ENCODE results near the gene TMEM82.

The TMEM82 gene

DNA sequence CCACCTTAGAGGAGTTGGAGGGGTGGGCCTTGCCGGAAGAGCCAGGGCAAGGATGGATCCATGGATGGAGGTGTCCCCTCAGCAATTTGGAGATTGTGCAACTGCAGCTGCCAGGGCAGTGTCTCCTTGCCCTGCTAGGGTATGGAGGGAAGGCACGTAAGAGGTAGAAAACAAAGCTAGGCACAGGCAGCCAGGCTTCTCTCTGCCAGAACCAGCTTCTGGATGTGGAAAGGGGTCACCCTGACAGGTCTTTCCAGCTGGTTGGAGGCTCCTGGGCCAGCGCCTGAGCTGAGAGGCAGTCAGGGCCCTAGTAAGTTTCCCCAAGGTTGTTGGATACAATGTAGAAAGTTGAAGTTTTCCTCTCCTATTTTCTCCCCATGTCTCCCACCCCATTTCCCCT, 21.4 kb upstream of the TMEM82 start:
- no peak for DNase-seq (ENCODE audit: low read depth)

DNA sequence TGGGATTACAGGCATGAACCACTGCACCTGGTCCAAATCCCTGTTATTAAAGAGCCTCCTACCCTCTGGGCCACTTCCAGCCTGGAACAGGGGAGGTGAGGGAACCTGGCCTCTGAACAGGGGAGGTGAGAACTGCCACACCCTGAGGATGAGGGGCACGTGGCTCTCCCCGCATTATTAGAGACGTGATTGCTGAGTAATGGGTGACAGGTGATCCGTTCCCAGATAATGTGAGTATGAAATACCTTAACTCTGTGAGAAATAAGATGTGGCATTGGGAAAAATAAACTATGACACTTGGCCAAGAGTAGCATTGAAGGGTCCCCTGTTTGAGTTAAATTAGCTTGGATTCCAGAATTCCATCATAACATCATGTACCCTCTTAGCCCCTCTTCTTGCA, 19.9 kb upstream of the TMEM82 start:
- no peak for DNase-seq (ENCODE audit: low read depth)

DNA sequence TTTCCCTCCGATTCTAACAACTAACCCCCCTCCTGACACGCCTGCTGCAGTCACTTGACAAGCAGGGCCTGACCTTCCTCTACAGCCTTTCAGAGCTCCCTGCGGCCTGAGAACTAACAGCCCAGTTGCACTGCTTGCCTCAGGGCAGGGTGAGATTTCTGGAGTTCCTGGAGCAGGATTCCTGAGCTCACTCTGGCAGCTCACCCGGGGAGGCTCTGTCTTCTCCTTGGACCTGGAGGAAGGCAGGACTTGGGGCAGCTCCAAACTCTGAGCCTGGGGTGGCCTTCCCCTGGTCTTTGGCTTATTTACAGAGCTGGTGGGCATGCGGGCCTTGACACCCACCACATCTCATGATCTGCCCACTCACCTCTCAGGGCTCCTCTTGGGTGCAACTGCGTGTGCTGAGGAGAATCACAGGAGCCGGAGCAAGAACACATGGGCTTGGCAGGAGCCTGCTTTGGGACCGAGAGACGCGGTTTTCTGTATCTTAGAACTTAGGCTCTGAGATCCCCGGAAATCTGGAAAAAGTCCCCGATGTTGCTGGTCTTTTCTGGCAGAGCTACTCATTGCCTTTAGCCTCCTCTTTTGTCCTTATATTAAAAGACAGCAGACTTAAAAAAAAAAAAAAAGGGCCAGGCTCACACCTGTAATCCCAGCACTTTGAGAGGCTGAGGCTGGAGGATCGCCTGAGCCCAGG, 19.3 kb upstream of the TMEM82 start:
- DNase-seq (ENCODE audit: low read depth) = no peak

DNA sequence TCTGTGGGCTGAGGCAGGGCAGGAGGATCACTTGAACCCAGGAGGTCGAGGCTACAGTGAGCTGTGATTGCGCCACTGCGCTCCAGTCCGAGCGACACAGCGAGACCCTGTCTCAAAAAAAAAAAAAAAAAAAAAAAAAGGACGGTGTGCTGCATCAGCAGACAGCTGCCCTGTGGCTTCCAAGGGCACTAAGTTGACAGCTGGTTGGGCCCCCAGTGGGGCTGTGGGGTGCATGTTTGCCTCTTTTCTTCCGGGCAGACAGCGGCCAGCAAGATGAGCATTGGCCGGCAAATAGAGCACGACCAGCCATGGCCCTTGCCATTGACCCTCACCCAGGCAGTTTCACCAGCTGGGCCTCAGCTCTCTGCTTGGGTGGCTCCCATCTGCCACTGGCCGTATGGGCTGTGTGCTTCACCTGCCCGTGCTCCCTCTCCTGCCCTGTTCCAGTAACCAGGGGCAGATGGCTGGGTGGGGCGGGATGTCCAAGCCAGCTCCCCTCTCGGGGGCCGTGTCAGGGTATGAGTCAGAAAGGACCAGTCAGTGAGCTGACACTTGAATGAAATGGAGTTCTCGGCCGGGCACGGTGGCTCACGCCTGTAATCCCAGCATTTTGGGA, 18.6 kb upstream of the TMEM82 start:
- DNase-seq (ENCODE audit: low read depth) = no peak

DNA sequence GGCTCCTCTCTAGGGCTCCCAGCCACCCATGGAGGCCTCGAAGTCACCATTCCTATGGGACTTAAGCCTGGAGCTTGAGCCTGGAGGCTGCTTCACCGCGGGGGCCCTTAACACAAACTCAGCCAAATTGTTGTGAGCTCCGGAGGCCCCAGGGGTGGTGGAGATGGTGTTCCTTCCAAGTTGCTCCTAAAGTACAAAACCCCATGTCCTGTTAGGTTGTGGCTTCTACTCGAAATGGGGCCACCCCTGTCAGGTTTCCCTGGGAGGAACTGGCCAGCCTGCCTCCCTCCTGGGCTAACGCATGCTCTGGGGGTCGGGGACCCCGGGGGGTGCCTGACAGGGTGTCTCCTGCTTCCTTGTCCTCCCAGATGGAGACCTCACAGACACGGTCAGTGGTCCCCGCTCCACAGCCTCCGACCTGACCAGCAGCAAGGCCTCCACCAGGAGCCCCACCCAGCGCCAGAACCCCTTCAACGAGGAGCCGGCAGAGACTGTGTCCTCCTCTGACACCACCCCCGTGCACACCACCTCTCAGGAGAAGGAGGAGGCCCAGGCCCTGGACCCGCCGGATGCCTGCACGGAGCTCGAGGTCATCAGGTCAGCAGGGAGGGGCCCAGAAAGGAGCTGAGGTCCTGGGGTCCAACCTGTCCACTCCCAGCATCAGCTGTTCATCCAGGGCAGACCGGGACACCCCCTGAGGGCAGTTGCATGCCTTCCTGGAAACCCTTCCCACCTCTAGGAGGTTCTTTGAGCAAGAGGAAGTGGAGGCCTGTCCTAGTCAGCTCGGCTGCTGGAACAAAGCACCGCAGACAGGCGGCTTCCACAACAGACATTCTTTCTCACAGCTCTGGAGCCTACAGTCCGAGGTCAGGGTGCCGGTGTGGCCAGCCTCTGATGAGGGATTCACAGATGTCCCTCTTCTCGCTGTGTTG, 17.1 kb upstream of the TMEM82 start:
- DNase-seq (ENCODE audit: low read depth) = no peak

DNA sequence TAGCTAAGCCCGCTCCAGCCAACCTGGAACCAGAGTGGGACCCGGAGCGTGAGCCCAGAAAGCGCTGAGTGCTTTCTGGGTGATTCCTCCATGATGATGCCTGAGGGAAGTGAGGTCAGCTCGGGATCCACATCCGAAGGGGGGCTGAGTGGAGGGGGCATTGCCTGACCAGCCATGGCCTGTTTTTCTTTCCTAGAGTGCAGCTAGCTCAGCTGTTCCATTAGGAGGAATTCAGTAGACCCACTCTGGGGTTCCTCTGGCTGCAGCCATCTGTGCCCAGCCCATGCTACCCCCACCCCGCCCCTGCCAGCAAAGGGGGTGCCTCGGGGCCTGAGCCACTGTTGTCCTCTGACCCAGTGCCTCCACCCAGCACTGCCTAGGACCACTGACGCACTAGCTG, 15.8 kb upstream of the TMEM82 start:
- DNase-seq (ENCODE audit: low read depth) = no peak

DNA sequence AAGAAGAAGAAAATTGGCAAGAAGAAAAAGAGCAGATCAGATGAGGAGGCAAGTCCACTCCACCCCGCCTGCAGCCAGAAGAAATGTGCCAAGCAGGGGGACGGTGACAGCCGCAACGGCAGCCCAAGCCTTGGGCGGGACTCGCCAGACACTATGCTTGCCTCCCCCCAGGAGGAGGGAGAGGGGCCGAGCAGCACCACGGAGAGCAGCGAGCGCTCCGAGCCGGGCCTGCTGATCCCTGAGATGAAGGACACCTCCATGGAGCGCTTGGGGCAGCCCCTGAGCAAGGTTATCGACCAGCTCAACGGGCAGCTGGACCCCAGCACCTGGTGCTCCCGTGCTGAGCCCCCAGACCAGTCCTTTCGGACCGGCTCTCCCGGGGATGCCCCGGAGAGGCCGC, 15.3 kb upstream of the TMEM82 start:
- no peak for DNase-seq (ENCODE audit: low read depth)

DNA sequence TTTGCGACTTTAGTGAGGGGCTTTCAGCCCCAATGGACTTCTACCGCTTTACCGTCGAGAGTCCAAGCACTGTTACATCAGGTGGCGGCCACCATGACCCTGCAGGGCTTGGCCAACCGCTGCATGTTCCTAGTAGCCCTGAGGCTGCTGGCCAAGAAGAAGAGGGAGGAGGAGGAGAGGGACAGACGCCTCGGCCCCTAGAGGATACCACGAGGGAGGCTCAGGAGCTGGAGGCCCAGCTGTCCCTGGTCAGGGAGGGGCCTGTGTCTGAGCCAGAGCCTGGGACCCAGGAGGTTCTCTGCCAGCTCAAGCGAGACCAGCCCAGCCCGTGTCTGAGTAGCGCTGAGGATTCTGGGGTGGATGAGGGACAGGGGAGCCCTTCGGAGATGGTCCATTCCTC, 14.9 kb upstream of the TMEM82 start:
- no peak for DNase-seq (ENCODE audit: low read depth)

DNA sequence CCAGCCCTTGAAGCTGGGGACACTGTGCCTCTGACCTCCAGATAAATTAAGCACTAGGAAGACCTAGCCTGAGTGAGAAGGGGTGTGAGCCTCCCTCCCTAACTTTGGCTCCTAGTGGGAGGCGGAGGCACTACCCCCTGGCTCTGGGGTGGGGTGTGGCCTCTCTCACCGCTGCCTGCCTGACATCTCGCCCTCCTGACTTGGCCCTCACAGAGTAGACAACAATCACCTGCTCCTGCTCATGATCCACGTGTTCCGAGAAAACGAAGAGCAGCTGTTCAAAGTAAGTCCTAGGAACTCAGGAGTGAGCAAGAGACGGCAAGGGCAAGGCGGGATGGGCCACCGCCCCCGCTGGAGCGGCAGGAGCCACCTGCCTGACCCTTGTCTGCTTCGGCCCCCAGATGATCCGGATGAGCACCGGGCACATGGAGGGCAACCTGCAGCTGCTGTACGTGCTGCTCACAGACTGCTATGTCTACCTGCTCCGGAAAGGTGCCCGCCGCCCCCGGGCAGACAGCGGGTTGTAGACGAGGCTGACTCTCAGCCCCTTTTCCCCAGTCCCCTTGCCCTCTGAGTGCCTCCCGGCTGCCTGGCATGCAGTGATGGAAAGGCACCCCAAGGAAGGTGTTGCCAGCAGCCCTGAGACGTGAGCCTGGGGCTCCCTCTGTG, 14.3 kb upstream of the TMEM82 start:
- no peak for DNase-seq (ENCODE audit: low read depth)

DNA sequence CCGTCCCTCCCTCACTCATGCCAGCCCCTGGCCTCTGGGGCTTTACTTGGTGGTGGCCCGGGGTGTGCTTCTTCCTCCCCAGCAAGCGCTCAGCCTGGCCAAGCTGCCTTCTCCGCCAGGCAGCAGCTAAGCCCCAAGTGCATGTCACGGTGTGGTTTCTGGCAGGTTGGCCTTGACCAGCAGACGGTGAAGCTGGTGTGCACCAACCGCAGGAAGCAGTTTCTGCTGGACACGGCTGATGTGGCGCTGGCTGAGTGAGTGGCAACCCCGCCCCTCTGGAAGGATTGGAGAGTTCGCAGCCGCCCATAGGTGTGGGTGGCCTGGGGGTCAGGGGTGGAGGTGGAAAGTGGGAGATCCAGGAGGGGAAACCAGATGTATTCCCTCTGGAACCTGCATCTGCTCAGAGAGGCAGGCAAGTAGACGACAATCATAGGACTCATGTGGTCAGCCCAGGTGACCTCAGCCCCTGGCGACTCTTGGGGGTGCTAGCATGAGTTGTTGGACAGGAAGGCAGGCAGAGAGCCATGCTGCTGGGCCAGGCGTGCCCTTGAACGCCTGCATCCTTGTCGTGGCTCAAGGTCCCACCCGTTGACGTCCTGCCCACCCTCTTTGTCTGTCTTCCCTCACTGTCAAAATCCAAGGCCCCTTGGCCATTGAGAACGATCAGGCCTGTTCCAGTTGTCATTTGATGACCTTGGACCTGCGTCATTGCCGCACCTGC, 13.2 kb upstream of the TMEM82 start:
- DNase-seq (ENCODE audit: low read depth) = no peak

DNA sequence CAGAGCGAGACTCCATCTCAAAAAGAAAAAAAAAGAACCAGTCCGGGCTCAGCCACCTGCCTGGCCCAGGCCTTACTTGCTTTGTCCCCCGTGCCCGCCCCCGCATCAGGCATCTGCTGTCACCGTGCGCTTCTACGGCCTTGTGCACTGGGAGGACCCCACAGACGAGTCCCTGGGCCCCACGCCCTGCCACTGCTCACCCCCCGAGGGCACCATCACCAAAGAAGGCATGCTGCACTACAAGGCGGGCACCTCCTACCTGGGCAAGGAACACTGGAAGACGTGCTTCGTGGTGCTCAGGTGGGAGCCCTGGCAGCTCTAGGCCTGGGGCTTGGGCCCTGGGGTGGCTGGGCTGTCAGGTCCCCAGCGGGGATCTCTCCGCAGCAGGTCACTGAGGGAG, 11.9 kb upstream of the TMEM82 start:
- no peak for DNase-seq (ENCODE audit: low read depth)

DNA sequence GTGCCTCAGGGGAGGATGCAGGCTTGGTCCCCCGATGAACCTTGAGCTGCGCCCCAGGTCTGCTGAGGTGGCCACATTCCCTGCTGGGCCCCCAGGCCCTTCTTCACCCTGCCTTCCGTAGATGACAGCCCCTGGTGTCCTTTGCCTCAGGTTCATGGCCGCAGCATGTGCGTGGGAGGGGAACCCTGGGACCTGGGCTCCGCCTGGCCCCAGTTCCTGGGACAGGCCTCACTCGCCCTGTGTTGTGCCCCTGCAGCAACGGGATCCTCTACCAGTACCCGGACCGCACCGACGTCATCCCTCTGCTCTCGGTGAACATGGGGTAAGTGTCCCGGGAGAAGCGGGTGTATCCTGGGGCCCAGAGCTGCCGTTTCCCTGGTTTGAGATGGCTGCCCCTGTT, 11.4 kb upstream of the TMEM82 start:
- DNase-seq (ENCODE audit: low read depth) = no peak

DNA sequence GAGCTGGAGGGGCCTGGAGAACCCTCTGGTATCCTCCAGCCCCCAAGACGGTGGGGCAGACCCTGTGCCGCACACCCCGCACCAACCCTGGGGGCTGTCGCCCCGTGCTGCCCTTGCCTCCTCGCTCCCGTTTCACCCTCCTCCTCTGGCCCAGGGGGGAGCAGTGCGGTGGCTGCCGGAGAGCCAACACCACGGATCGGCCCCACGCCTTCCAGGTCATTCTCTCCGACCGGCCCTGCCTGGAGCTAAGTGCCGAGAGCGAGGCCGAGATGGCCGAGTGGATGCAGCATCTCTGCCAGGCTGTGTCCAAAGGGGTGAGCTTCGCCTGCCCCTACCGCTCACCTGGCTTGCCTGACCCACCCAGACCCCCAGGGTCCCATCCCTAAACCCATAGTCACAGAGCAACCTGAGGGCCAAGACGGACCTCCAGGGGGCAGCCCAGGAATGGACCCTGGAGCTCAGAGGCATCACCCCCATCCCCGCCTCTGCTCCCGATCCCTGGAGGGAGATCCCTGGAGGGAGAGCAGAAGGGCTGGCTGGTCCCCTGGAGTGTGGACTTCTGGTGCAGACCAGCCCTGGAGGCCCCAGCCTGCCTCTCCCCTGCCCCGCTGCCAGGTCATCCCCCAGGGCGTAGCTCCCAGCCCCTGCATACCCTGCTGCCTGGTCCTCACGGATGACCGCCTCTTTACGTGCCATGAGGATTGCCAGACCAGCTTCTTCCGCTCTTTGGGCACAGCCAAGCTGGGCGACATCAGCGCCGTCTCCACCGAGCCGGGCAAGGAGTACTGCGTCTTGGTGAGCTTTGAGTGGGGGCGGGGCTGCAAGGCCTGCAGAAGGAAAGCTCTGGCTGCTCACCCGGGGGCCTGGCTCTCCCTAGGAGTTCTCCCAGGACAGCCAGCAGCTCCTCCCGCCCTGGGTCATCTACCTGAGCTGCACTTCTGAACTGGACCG, 10.3 kb upstream of the TMEM82 start:
- no peak for DNase-seq (ENCODE audit: low read depth)

DNA sequence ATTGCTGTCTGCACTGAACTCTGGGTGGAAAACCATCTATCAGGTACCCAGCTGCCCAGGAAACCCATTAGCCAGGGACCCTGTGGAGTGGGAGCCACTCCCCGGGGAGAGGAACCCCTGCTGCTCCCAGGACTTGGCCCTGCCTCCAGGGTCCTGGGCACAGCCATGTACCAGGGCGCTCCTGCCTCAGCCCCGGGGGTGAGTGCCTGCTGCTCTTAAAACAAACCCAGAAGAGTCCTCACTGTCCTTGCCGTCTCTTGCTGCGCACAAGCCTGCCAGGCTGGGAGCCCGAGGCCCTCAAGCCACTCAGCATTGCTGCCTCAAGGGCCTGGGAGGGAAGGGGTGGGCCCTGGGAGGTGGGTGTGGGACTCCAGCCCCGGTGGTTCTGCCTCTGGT, 9.6 kb upstream of the TMEM82 start:
- no peak for DNase-seq (ENCODE audit: low read depth)

DNA sequence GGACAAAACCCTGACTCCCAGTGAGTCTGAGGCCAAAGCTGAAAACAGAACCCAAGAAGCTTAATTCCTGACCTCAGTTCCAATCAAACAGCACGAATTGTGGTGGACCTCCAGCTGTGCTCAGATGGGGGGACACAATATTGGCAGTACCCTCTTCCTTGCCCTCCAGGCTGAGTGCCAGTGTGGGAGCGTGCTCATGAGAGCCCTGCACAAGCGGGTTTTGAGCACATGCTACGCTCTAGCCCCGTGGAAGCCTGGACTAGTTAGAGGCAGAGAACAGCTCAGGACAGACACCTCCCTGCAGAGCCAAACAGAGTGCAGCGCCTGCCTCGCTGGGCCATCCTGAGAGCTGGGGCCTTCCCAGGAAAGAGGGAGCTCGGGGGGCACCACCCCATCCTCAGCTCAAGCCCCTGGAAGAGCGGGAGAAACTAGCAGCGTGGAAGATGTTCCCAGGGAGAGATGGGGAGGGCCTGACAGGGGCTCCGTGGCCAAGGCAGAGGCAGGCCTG, 9.0 kb upstream of the TMEM82 start:
- DNase-seq (ENCODE audit: low read depth) = no peak

DNA sequence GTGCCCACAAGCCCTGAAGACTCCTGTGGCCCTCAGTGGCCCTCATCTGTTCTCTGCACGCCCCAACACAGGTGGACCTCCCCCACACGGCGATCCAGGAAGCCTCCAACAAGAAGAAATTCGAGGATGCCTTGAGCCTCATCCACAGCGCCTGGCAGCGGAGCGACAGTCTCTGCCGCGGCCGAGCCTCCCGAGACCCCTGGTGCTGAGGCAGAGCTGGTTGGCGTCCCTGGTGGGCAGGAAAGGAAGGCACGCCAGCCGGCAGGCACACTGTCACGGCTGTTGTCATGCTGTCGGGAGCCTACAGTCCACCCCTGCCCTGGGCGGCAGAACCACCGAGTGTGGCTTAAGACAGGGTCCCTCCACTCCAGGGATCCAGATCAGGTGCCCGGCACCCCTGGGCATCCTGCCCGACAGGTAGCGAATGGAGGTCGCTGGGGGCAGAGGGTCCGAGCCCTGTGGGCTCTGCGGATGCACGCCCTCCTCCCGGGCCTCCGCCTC, 8.5 kb upstream of the TMEM82 start:
- no peak for DNase-seq (ENCODE audit: low read depth)

DNA sequence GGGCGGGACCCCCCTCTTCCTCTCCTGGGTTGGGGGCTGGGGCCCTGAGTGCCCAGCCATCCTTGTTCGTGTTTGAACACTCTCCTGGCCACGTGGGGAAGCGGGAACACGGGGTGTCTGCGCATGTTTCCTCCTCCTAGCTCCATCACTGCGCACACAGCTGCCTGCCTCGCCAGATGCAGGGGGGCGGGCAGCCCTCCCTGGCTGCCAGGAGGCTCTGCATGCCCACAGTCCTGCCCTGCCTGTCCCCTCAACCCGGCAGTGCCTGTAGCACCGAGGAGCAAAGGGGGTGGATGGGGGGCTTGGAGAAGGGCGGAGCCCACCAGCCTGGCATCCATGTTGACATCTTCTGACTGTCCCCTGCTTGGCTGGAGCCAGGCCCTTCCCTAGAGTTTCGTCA, 8.0 kb upstream of the TMEM82 start:
- DNase-seq (ENCODE audit: low read depth) = no peak

DNA sequence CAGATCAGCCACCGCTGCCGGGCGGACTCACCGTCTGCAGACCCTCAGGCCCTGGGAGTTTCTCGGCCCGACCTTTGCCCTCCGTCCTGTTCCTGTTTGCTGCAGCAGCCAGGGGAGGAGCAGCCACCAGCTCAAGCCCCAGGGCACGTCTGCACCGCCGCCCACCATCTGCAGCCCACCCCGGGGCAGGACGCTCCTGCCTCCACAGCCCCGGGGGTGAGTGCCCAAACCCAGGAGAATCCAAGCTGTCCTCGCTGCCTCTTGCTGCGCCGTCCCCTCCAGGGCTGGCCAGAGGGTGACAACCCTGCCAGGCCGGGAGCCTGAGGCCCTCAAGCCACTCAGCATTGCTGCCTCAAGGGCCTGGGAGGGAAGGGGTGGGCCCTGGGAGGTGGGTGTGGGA, 7.4 kb upstream of the TMEM82 start:
- DNase-seq (ENCODE audit: low read depth) = no peak

DNA sequence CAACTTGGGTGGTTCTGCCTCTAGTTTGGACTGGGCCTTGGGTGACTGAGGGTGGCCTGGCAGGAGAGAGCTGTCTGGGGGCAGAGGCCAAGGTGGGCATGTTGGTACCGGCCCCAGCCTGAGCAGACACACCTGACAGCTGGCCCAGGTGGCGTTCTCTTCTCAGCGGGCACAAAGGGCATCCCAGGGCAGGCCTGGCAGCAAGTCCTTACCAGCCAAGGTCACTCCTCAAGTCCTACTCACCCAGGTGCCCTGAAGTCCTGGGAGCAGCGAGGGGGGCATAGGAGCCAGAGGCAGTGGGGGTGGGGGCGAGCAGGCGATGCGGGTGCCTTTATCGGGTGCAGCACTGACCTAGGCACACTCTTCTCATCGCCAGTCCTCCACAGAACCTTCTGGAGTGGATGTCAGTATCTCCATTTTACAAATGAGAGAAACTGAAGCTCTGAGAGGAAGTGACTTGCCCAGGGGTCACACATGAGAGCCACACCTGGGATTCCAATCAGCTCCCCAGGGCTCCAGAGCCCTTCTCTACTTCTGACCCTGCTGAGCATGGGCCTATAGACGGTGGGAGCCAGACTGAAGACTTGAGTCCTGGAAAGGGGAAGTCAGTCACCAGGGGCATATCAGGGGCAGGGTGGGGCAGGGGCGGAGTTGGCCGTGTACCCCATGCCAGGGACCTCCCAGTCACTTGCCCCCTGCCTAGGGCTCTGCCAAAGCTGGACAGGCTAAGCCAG, 6.8 kb upstream of the TMEM82 start:
- DNase-seq (ENCODE audit: low read depth) = no peak

Data from stimulated activated CD8-positive, alpha-beta memory T cell treated with anti-CD3 and anti-CD28 coated beads, Interleukin-12 subunit alpha, Interleukin-12 subunit beta, amount 100 ng/mL, for 4 hours (primary cell).